GM21619 (cell line): ENCODE measurements around the gene POLR3F.
"Not testable (repeated sequence)": the region's sequence is repeated elsewhere in the genome, so short reads cannot be mapped to it uniquely, and the experiment has no call there.

ENCODE experiments used
- ATAC-seq: cut with Tn5 transposase; IDR thresholded peaks from one replicate; pipeline ENCODE4 v1.9.1; 2021; ENCODE audit not compliant: unreplicated experiment

The POLR3F gene

GRCh38 chr20:18466894-18467730, at the start of gene POLR3F, which contains the start of gene DZANK1:
POLR3F (plus strand) TSS chr20:18467390; CDS start chr20:18467507, 117 bp downstream.
DZANK1 (minus strand) TSS chr20:18467030; CDS start chr20:18465358, 1,672 bp downstream.
- ATAC-seq: peak; percentile 92

GRCh38 chr20:18421608-18422007, 45.6 kb upstream of the POLR3F start:
- no peak for ATAC-seq

GRCh38 chr20:18427214-18427613, 40.0 kb upstream of the POLR3F start:
- no peak for ATAC-seq

- no peak for ATAC-seq
These were observed 38.6 kb upstream of the POLR3F start for GRCh38 chr20:18428490-18429173.

- ATAC-seq: no peak
These were observed 36.9 kb upstream of the POLR3F start for GRCh38 chr20:18430172-18430826.

GRCh38 chr20:18431206-18431605, 36.0 kb upstream of the POLR3F start:
- ATAC-seq: no peak

GRCh38 chr20:18436847-18437246, 30.3 kb upstream of the POLR3F start:
- no peak for ATAC-seq

GRCh38 chr20:18440403-18440802, 26.8 kb upstream of the POLR3F start:
- no peak for ATAC-seq

- ATAC-seq: no peak
These were observed 23.3 kb upstream of the POLR3F start for GRCh38 chr20:18443886-18444285.

- no peak for ATAC-seq
These were observed 10.6 kb upstream of the POLR3F start for GRCh38 chr20:18456600-18456999.

GRCh38 chr20:18465536-18466200, 1.5 kb upstream of the POLR3F start:
- peak; percentile 33 for ATAC-seq

GRCh38 chr20:18466574-18466893, 656 bp upstream of the POLR3F start:
- ATAC-seq: peak; percentile 23

- no peak for ATAC-seq
These were observed 10.0 kb downstream of the POLR3F start for GRCh38 chr20:18477218-18477617.

GRCh38 chr20:18477821-18478220, 10.6 kb downstream of the POLR3F start:
- no peak for ATAC-seq

GRCh38 chr20:18481596-18481995, 14.4 kb downstream of the POLR3F start:
- ATAC-seq: no peak

- ATAC-seq: no peak
These were observed 21.1 kb downstream of the POLR3F start for GRCh38 chr20:18488301-18488700.

- no peak for ATAC-seq
These were observed 28.9 kb downstream of the POLR3F start for GRCh38 chr20:18496042-18496441.

GRCh38 chr20:18496740-18497592, 29.8 kb downstream of the POLR3F start, which contains the start of gene RBBP9:
RBBP9 (minus strand) TSS chr20:18497225; CDS start chr20:18497167, 58 bp downstream.
- peak; percentile 99 for ATAC-seq

GRCh38 chr20:18497603-18498002, 30.4 kb downstream of the POLR3F start:
- no peak for ATAC-seq

- not testable (repeated sequence) for ATAC-seq
These were observed 34.5 kb downstream of the POLR3F start for GRCh38 chr20:18501672-18502071.
